D721Med (cell line): ENCODE measurements around the gene MEAF6.

Experiments used
- DNase-seq: peaks from one replicate; pipeline ENCODE4 v3.0.0; 2011; ENCODE audit warnings: low spot score; ENCODE audit not compliant: insufficient read length
- FAIRE-seq: peaks from 2 replicates; lab custom pipeline; 2011; peaks lifted over from hg19 to GRCh38; lab: Jason Lieb, UNC
- TF ChIP-seq, protein P1 (sequence below): IDR thresholded peaks from 2 replicates; pipeline ENCODE4 v1.5.1; 2012; ENCODE audit warnings: mild to moderate bottlenecking, control low read depth; ENCODE audit not compliant: insufficient read depth; ENCODE audit errors: missing control alignments

The MEAF6 gene

DNA sequence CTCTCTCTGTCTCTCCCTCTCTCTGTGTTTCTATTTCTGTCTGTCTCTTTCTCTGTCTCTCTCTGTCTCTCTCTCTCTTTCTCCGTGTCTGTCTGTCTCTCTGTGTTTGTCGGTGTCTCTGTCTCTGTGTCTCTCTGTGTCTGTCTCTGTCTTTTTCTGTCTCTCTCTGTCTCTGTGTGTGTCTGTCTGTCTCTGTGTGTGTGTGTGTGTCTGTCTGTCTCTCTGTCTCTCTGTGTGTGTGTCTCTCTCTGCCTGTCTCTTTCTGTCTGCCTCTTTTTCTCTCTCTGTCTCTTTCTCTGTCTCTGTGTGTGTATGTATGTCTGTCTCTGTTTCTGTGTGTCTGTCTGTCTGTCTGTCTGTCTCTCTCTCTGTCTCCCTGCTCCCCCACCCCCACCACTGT lies 71.9 kb downstream of the MEAF6 start:
- FAIRE-seq, result no peak
- TF ChIP-seq, protein P1, sequence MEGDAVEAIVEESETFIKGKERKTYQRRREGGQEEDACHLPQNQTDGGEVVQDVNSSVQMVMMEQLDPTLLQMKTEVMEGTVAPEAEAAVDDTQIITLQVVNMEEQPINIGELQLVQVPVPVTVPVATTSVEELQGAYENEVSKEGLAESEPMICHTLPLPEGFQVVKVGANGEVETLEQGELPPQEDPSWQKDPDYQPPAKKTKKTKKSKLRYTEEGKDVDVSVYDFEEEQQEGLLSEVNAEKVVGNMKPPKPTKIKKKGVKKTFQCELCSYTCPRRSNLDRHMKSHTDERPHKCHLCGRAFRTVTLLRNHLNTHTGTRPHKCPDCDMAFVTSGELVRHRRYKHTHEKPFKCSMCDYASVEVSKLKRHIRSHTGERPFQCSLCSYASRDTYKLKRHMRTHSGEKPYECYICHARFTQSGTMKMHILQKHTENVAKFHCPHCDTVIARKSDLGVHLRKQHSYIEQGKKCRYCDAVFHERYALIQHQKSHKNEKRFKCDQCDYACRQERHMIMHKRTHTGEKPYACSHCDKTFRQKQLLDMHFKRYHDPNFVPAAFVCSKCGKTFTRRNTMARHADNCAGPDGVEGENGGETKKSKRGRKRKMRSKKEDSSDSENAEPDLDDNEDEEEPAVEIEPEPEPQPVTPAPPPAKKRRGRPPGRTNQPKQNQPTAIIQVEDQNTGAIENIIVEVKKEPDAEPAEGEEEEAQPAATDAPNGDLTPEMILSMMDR, result no peak

More for the DNA sequence above, 71.9 kb downstream of the MEAF6 start:
- DNase-seq, result no peak
